ACC112 (cell line): ENCODE data around the gene NRG3.

ENCODE experiments used
- H2AFZ ChIP-seq: fragments of 200-600 bp; sonication (generic); one replicate; pipeline ENCODE4 v1.6.0; 2017; ENCODE audit warnings: antibody characterized with exemption, low read length; ENCODE audit not compliant: unreplicated experiment
- H3K27ac ChIP-seq: fragments of 200-600 bp; sonication (generic); 2 replicates; pipeline ENCODE4 v1.5.1; 2014; ENCODE audit warnings: low read depth, mild to moderate bottlenecking, antibody characterized with exemption, low read length, moderate library complexity
- H3K27me3 ChIP-seq: fragments of 200-600 bp; sonication (generic); 2 replicates; pipeline ENCODE4 v1.6.1; 2014; ENCODE audit warnings: mild to moderate bottlenecking, antibody characterized with exemption, low read length, moderate library complexity, mixed read lengths; ENCODE audit not compliant: insufficient read depth
- H3K36me3 ChIP-seq: fragments of 200-600 bp; sonication (generic); 2 replicates; pipeline ENCODE4 v1.6.1; 2016; ENCODE audit warnings: mild to moderate bottlenecking, antibody characterized with exemption, low read length, moderate library complexity, mixed read lengths; ENCODE audit not compliant: insufficient read depth
- H3K4me1 ChIP-seq: fragments of 200-600 bp; sonication (generic); one replicate; pipeline ENCODE4 v1.6.1; 2016; ENCODE audit warnings: low read length, mixed read lengths; ENCODE audit not compliant: insufficient read depth, unreplicated experiment, control insufficient read depth
- H3K4me3 ChIP-seq: fragments of 200-600 bp; sonication (generic); 2 replicates; pipeline ENCODE4 v1.5.1; 2014; ENCODE audit warnings: mild to moderate bottlenecking, low read depth, low read length
- H3K79me2 ChIP-seq: fragments of 200-600 bp; sonication (generic); one replicate; pipeline ENCODE4 v1.6.0; 2016; ENCODE audit warnings: low read length; ENCODE audit not compliant: control insufficient read depth, unreplicated experiment, insufficient read depth

NRG3 gene

DNA sequence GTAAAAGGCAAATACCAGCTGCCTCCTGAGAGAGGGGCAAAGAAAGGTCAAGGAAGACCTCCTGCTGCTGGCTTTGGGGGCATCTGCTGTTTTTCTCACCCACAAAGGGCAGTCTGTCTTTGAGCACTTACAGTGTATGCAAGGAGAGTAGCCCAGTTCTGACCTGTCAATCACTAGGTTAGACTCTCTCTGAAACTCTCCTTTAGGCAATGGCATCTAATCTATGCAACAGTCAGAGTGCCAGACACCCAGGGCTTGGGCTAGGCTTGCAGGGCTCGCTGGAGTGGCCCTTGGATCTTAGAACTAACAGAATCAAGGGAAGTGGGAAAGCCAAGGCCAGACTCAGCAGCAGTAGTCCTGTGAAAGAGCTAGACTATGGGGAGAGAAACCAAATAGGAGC is 522.9 kb downstream of the NRG3 start:
- Histone ChIP-seq H3K4me3 (no peak overlapping the region), H3K79me2 (no peaks in the 10 kb centered on the region), H3K27me3 (no peaks in the 10 kb centered on the region), H2AFZ (no peak overlapping the region), H3K36me3 (no peaks in the 10 kb centered on the region), H3K4me1 (no peaks in the 10 kb centered on the region), H3K27ac (no peak overlapping the region)

DNA sequence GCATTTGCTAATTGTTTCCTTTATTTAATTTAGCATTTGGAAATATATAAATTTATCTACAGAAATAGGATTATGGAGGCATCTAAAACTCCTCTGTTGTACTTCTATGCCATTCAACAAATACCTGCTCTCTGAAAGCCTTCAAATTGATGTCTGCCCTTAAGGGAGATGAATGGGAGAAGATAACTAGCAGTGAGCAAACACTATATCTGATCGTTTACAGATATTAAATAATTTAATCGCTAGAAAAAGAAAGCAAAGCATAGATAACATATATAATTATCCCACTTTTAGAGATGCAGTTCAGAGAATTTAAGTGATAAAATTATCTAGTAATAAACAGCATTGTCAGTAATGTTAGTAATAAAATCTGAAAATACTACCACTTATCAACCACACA is 524.9 kb downstream of the NRG3 start:
- no peaks in the 10 kb centered on the region for H3K4me1 ChIP-seq
- no peak overlapping the region for H2AFZ ChIP-seq
- no peaks in the 10 kb centered on the region for H3K27me3 ChIP-seq
- H3K79me2 ChIP-seq, result no peaks in the 10 kb centered on the region
- H3K36me3 ChIP-seq, result no peaks in the 10 kb centered on the region
- no peak overlapping the region for H3K4me3 ChIP-seq
- H3K27ac ChIP-seq, result no peak overlapping the region

DNA sequence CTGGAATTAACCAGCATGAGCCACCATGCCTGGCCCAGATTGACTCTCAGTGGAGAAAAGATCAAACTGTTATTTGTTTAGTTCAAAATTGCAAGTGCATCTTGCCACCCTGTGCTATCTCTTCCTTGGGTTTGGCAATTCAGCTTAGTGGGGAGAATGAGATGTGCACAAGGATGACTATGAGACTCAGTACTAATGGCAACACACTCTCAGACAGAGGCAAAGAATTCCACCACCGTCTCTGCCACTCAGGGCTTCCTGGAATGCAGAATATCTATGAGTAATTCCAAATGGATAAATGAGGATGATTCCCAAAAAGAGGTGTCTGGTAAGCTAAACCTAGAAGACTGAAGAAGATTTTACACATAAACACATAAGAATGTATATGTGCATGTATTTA is 525.8 kb downstream of the NRG3 start:
- H2AFZ ChIP-seq, result no peak overlapping the region
- H3K27me3 ChIP-seq, result no peaks in the 10 kb centered on the region
- no peaks in the 10 kb centered on the region for H3K36me3 ChIP-seq
- H3K4me1 ChIP-seq, result no peaks in the 10 kb centered on the region
- no peaks in the 10 kb centered on the region for H3K79me2 ChIP-seq
- no peak overlapping the region for H3K27ac ChIP-seq
- H3K4me3 ChIP-seq, result no peak overlapping the region

DNA sequence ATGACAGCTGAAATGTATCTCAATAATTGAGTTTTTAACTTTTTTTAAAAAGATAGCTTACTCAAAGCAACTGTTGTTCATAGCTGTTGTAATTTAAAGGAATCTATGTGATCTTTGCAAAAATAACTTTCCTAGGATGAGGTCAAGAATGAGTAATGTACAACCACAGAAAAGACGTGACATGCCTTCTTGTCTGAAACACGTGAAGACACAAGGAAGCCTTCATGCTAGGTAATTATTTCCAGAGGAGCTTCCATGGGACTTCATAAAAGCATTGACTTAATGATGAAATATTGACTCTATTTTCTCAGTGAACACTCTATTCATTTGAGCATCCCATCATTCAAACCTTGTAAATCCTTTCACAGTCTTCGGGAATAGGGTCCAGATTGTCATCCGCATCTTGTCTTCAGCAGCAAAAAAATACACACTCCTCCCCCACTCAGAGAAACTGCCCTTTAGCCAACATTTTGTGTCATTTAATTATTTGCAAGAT is 528.0 kb downstream of the NRG3 start:
- H3K27ac ChIP-seq, result no peak overlapping the region
- H3K27me3 ChIP-seq, result no peaks in the 10 kb centered on the region
- no peaks in the 10 kb centered on the region for H3K36me3 ChIP-seq
- no peaks in the 10 kb centered on the region for H3K4me1 ChIP-seq
- H2AFZ ChIP-seq, result no peak overlapping the region
- H3K79me2 ChIP-seq, result no peaks in the 10 kb centered on the region
- H3K4me3 ChIP-seq, result no peak overlapping the region

DNA sequence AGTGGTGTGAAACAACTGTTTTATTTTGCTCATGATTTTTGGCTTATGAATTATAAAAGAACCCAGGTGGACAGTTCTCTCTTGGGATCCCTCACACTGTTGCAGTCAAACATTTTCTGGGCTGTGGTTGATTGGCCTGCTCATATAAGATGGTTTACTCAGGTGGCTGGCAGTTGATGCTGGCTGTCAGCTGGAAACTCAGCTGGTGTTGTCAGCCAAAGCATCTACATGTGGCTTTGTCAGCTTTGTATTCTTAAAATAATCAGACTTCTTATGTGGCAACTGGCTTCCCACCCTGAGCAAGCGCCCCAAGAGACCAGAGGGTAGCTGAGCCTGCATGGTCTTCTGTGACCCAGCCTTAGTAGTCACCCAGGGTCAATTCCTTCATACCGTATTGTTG is 534.7 kb downstream of the NRG3 start:
- H3K27me3 ChIP-seq, result no peaks in the 10 kb centered on the region
- H3K4me3 ChIP-seq, result no peak overlapping the region
- H2AFZ ChIP-seq, result no peak overlapping the region
- no peak overlapping the region for H3K27ac ChIP-seq
- no peaks in the 10 kb centered on the region for H3K79me2 ChIP-seq
- no peaks in the 10 kb centered on the region for H3K36me3 ChIP-seq
- H3K4me1 ChIP-seq, result no peaks in the 10 kb centered on the region

DNA sequence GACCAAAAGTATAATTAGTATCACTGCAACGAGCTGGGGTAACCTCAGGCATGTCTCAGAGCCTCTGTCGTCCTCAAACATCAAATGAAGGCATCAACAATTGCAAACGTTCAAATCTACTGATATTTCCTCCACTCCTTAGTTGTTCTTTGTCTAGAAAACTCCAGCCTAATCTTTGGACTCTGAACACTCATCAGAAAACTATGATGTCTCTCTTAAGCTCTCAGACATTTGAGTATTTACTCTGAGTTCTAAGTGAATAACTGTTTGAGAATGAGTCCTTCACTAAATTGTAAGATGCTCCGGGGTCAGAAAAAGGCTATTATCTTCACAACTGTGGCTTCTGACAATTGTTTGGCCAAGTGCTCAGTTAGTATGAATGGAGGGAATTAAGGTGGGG is 536.4 kb downstream of the NRG3 start:
- Histone ChIP-seq H3K27me3 (no peaks in the 10 kb centered on the region), H3K4me3 (no peak overlapping the region), H2AFZ (no peak overlapping the region), H3K79me2 (no peaks in the 10 kb centered on the region), H3K27ac (no peak overlapping the region), H3K36me3 (no peaks in the 10 kb centered on the region), H3K4me1 (no peaks in the 10 kb centered on the region)

DNA sequence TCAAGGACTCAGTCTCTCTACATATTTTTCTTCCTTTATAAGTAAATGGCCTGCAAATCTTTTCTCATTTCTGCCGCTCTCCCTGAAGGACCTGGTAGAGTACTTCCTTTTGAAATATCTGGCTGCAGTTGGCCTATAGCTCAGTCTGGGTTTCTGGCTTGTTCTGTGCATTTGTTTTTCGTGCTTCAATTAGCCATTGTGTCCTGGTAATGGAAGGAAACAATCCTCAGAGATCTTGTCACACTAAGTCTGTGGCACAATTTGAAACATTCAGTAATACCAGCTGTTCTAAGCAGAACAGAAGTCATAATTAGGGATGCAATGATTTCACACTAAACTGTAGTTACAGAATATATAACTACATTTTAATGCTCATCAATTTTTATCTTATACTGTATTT is 545.0 kb downstream of the NRG3 start:
- no peak overlapping the region for H3K27ac ChIP-seq
- no peaks in the 10 kb centered on the region for H3K36me3 ChIP-seq
- H2AFZ ChIP-seq, result no peak overlapping the region

DNA sequence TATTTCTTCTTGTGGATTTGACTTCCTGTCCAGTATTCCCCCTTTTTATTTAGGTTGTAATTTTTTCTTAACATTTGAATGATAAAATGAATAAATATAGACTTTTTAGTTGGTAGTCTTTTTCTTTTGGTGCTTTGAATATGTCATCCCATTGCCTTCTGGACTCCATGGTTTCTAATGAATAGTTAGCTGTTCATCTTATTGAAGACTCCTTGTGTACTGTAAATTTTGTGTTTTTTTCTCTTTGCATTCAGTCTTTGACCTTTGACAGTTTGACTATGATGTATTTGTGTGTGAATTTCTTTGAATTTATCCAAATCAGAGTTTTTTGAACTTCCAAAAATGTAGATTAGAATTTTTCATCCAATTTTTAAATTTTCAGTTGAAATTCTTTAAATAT is 554.3 kb downstream of the NRG3 start:
- no peaks in the 10 kb centered on the region for H3K4me1 ChIP-seq
- no peaks in the 10 kb centered on the region for H3K79me2 ChIP-seq
- H3K27ac ChIP-seq, result no peak overlapping the region
- no peak overlapping the region for H2AFZ ChIP-seq
- no peaks in the 10 kb centered on the region for H3K27me3 ChIP-seq
- H3K36me3 ChIP-seq, result no peaks in the 10 kb centered on the region
- no peak overlapping the region for H3K4me3 ChIP-seq

More for the DNA sequence above, 545.0 kb downstream of the NRG3 start:
- Histone ChIP-seq H3K4me1 (no peaks in the 10 kb centered on the region), H3K4me3 (no peak overlapping the region), H3K27me3 (no peaks in the 10 kb centered on the region), H3K79me2 (no peaks in the 10 kb centered on the region)

DNA sequence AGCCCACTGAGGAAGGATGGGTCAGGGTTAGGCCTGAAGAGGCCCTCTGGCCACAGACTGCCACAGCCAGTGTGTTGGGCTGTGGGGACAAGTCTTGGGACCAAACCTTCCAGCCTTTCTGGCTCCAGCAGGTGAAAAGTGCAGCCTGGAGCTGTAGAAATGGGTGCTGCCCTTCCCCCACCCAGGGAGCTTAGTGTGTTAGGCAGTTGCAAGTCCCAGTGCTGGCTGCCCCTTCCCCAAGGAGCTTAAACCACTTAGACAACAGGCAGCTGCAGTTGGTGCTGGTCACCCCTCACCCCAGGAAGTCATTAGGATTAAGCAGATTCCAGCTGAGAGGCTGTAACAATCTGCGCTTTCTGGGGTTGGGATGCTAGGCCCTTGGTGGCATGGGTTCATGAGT is 563.3 kb downstream of the NRG3 start:
- H3K4me3 ChIP-seq, result no peak overlapping the region
- no peak overlapping the region for H3K27ac ChIP-seq
- no peak overlapping the region for H2AFZ ChIP-seq
- no peaks in the 10 kb centered on the region for H3K36me3 ChIP-seq
- no peaks in the 10 kb centered on the region for H3K79me2 ChIP-seq
- H3K27me3 ChIP-seq, result no peaks in the 10 kb centered on the region
- H3K4me1 ChIP-seq, result no peaks in the 10 kb centered on the region

DNA sequence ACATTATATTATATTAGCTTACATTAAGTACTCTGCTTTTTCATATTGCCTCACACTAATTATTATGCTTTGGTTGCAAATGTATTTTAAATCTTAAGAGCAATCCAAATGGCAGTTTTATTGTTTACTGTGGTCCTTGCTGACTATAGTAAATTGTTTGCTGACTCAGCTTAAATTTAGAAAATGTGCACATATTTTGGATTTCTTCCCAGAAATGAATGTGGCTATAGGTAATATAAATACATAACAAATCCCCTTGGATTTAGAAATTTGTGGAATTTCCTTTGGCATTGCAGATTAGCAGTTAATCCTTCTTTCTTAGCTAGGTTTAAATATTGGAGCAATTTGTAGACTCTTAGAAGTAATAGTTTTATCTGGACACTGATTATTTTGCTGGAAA is 565.8 kb downstream of the NRG3 start:
- no peaks in the 10 kb centered on the region for H3K36me3 ChIP-seq
- H3K79me2 ChIP-seq, result no peaks in the 10 kb centered on the region
- H3K27ac ChIP-seq, result no peak overlapping the region
- H3K4me3 ChIP-seq, result no peak overlapping the region
- no peaks in the 10 kb centered on the region for H3K4me1 ChIP-seq
- no peaks in the 10 kb centered on the region for H3K27me3 ChIP-seq
- H2AFZ ChIP-seq, result no peak overlapping the region

DNA sequence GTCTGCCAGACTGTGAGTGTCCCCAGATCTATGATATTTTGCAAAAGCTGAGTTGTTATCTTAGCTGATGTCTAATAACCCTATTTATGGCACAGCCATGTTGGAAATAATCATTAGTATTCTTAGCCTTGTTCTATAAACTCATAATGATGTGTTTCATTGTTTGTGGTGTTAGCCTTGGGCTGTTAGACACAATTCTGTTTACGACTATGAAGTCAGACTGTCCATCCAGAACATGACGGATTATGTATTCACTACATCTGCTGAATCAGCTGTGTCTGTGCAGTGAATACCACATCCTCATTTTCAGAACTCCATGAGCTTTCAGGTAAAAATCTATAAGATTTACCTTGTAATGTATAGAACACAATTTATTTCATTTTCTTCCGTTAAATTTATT is 577.1 kb downstream of the NRG3 start:
- no peaks in the 10 kb centered on the region for H3K36me3 ChIP-seq
- no peak overlapping the region for H3K4me3 ChIP-seq
- no peaks in the 10 kb centered on the region for H3K4me1 ChIP-seq
- H3K79me2 ChIP-seq, result no peaks in the 10 kb centered on the region
- H3K27me3 ChIP-seq, result no peaks in the 10 kb centered on the region
- no peak overlapping the region for H2AFZ ChIP-seq
- no peak overlapping the region for H3K27ac ChIP-seq
